IPS-20b (cell line): ENCODE measurements around the gene CCDC81.
"Not testable (repeated sequence)": the region's sequence is repeated elsewhere in the genome, so short reads cannot be mapped to it uniquely, and the experiment has no call there.

Source experiments
- H3K27ac ChIP-seq: one replicate; pipeline ENCODE4 v1.5.1; 2013; ENCODE audit warnings: low read length
- H3K27me3 ChIP-seq: 2 replicates; pipeline ENCODE4 v1.6.1; 2013; ENCODE audit warnings: mild to moderate bottlenecking, low read length, inconsistent platforms; ENCODE audit not compliant: insufficient read depth
- H3K36me3 ChIP-seq: 2 replicates; pipeline ENCODE4 v1.6.1; 2013; ENCODE audit warnings: low read depth, mild to moderate bottlenecking, inconsistent platforms, low read length, moderate library complexity; ENCODE audit not compliant: insufficient read depth
- H3K4me1 ChIP-seq: 2 replicates; pipeline ENCODE4 v1.6.1; 2013; ENCODE audit warnings: mild to moderate bottlenecking, control low read depth, inconsistent platforms, low read length, moderate library complexity; ENCODE audit not compliant: insufficient read depth
- H3K4me3 ChIP-seq: 2 replicates; pipeline ENCODE4 v1.5.1; 2013; ENCODE audit warnings: mild to moderate bottlenecking, low read length, inconsistent platforms
- H3K9ac ChIP-seq: 2 replicates; pipeline ENCODE4 v1.6.1; 2013; ENCODE audit warnings: low read depth, mild to moderate bottlenecking, inconsistent platforms, low read length, moderate library complexity
- H3K9me3 ChIP-seq: 2 replicates; pipeline ENCODE4 v1.6.1; 2013; ENCODE audit warnings: mild to moderate bottlenecking, low read depth, low read length, inconsistent platforms; ENCODE audit not compliant: insufficient read depth

Gene CCDC81

DNA sequence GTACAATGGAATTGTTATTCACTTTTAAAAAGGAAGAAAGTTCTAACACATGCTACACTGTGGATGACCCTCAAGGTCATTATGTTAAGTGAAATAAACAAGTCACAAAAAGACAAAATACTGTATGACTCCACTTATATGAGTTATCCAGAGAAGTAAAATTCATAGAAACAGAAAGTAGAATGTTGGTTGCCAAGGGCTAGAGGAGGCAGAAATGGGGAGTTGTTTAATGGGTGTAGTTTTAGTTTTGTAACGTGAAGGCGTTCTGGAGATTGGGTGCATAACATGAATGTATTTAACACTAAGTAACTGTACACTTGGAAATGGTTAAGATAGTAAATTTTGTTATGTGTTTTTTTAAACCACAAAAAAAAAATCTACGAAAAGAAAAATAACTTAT, 43.8 kb downstream of the CCDC81 start:
- H3K27me3 ChIP-seq = no peaks in the 10 kb centered on the region
- no peak overlapping the region for H3K27ac ChIP-seq
- H3K4me3 ChIP-seq = no peak overlapping the region
- H3K9me3 ChIP-seq = no peaks in the 10 kb centered on the region
- no peaks in the 10 kb centered on the region for H3K36me3 ChIP-seq
- no peak overlapping the region for H3K9ac ChIP-seq
- no peaks in the 10 kb centered on the region for H3K4me1 ChIP-seq

DNA sequence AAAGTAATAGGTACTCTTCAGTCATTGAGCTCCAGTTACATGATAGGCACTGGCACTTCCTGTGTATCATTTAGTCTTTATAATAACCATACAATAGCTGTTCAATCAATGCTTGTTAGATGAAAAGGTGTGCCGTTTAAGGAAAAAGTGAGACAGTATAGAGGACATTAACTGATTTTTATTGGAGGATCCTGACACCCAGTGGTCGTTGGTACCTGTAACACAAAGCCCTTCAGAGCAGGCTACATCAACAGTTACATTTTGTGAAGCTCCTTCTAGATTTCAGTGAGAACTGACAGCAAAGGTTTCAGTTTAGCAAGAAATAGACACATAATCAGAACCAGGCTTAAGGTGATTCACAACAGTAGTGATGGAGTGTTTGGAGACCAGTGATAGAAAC, 44.2 kb downstream of the CCDC81 start:
- Histone ChIP-seq H3K27ac (no peak overlapping the region), H3K9me3 (no peaks in the 10 kb centered on the region), H3K4me3 (no peak overlapping the region), H3K4me1 (no peaks in the 10 kb centered on the region), H3K9ac (no peak overlapping the region), H3K36me3 (no peaks in the 10 kb centered on the region), H3K27me3 (no peaks in the 10 kb centered on the region)

DNA sequence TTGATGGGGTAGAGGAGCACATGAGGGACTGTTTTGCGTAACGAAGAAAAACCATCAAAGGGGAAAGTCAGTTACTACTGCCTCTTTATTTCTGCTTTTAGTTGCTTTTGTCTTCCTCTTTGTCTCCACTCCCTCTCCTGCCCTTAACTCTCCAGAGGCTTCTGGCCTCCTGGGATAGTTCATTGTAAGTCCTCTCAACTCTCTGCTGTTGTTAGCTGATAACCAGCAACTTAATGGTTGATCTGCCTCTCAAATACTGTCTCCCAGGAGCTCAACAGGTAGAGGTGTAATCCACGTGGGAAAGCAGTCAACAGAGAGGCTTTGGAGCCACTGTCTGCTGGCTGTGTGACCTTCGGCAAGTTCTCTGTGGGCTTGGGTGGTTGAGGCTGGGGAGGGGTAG, 47.3 kb downstream of the CCDC81 start:
- H3K36me3 ChIP-seq = no peaks in the 10 kb centered on the region
- H3K9me3 ChIP-seq = no peaks in the 10 kb centered on the region
- no peaks in the 10 kb centered on the region for H3K27me3 ChIP-seq
- H3K9ac ChIP-seq = no peak overlapping the region
- H3K4me3 ChIP-seq = no peak overlapping the region
- no peaks in the 10 kb centered on the region for H3K4me1 ChIP-seq
- no peak overlapping the region for H3K27ac ChIP-seq

DNA sequence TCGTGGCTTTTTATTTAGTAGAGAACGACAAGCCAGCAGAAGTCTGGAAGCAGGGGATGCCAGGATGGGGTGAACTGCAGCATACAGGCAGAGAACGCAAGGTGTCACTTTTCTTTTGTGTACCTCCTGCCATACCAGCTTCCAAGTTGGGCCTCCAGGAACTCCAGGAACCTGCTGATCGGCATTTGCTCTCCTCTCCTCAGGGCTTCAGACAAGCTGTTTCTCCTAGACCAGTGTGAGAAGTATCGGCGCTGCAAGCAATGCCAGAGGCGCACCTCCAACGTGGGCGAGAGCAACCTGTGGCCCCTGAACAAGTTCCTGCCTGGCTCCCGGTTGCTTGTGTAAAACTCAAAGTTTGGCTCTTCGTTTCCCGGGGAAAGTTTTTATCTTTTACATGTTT, 47.7 kb downstream of the CCDC81 start:
- Histone ChIP-seq H3K27ac (no peak overlapping the region), H3K4me3 (no peak overlapping the region), H3K9ac (no peak overlapping the region)

DNA sequence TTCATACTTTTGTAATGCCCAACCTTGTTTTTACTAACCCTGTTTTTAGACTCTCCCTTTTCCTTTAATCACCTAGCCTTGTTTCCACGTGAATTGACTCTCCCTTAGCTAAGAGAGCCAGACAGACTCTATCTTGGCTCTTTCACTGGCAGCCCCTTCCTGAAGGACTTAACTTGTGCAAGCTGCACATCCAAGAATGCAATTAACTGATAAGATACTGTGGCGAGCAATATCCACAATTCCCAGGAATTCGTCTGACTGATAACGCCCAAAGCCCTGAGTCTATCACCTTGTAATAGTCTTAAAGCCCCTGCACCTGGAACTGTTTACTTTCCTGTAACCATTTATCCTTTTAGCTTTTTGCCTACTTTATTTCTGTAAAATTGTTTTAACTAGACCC, 48.8 kb downstream of the CCDC81 start:
- not testable (repeated sequence) for H3K9me3 ChIP-seq, H3K4me1 ChIP-seq, H3K27ac ChIP-seq, H3K27me3 ChIP-seq, H3K9ac ChIP-seq, H3K36me3 ChIP-seq, H3K4me3 ChIP-seq

More for the DNA sequence above, 47.7 kb downstream of the CCDC81 start:
- Histone ChIP-seq H3K36me3 (no peaks in the 10 kb centered on the region), H3K27me3 (no peaks in the 10 kb centered on the region), H3K4me1 (no peaks in the 10 kb centered on the region), H3K9me3 (no peaks in the 10 kb centered on the region)

DNA sequence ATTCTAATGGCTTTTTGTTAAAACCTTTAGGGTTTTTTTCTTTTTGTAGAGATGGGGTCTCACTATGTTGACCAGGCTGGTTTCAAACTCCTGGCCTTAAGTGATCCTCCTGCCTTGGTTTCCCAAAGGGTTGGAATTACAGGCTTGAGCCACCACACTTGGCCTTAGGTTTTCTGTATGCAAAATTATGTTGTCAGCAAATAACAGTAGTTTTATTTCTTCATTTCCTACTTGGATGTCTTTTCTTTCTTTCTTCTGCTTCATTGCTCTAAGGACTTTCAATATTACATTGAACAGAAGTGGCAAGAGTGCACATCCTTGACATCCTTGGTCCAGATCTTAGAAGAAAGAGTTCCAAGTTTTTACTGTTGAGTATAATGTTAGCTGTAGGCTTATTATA, 52.8 kb downstream of the CCDC81 start:
- Histone ChIP-seq H3K4me1 (no peaks in the 10 kb centered on the region), H3K9ac (no peak overlapping the region), H3K27ac (no peak overlapping the region), H3K36me3 (no peaks in the 10 kb centered on the region), H3K4me3 (no peak overlapping the region), H3K9me3 (no peaks in the 10 kb centered on the region), H3K27me3 (no peaks in the 10 kb centered on the region)

DNA sequence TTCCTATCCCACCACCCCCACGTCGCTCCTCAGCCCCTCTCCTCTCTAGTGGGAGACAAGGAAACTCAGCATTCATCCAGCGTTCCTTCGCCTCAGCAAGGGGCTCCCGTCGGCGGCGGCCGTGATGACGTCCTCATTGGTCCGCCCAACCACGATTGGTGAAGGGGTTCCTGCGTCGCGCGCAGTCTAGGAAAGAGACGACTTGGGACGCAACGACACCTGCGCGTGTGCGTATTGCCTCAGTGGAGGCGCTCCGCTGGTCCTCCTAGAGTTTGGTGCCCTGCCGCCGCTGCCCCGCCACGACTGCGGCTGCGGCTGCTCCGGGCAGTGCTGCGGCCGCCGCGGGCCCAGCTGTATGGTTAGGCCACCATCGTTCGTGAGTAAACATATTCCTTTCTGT, 56.6 kb downstream of the CCDC81 start:
- no peak overlapping the region for H3K9ac ChIP-seq
- H3K9me3 ChIP-seq = no peaks in the 10 kb centered on the region
- H3K27ac ChIP-seq = no peak overlapping the region
- H3K27me3 ChIP-seq = no peaks in the 10 kb centered on the region
- H3K4me1 ChIP-seq = no peaks in the 10 kb centered on the region
- H3K36me3 ChIP-seq = no peaks in the 10 kb centered on the region
- H3K4me3 ChIP-seq = no peak overlapping the region

DNA sequence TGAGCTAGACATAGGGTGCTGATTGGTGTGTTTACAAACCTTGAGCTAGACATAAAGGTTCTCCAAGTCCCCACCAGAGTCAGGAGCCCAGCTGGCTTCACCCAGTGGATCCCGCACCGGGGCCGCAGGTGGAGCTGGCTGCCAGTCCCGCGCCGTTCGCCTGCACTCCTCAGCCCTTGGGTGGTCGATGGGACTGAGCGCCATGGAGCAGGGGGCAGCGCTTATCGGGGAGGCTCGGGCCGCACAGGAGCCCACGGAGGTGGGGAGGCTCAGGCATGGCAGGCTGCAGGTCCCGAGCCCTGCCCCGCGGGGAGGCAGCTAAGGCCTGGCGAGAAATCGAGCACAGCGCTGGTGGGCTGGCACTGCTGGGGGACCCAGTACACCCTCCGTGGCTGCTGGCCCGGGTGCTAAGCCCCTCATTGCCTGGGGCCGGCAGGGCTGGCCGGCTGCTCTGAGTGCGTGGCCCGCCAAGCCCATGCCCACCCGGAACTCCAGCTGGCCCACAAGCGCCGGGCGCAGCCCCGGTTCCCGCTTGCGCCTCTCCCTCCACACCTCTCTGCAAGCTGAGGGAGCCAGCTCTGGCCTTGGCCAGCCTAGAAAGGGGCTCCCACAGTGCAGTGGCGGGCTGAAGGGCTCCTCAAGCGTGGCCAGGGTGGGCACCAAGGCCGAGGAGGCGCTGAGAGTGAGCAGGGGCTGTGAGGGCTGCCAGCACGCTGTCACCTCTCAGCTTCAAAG, 58.8 kb downstream of the CCDC81 start:
- not testable (repeated sequence) for H3K4me3 ChIP-seq, H3K9ac ChIP-seq, H3K9me3 ChIP-seq, H3K27me3 ChIP-seq, H3K27ac ChIP-seq, H3K4me1 ChIP-seq, H3K36me3 ChIP-seq

DNA sequence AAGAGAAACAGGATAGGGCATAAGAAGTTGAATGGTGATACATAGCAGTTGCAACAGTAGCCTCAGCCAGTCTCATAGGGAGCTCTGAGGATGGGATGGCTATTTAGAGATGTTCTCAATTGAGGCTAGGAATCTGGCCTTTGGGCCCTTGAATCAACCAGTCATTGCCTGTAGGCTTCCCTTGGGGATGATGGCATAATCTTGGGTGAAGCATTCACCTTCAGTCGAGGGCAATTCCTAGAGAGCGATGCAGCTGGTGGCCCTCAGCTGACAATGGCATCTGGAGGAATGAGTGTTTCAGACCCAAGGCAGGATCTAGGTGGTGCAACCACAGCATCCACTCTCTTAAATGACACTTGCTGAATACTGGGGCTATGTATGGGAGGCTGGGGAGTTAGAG, 61.0 kb downstream of the CCDC81 start:
- no peaks in the 10 kb centered on the region for H3K9me3 ChIP-seq
- no peaks in the 10 kb centered on the region for H3K27me3 ChIP-seq
- H3K27ac ChIP-seq = no peak overlapping the region
- H3K36me3 ChIP-seq = no peaks in the 10 kb centered on the region
- H3K4me3 ChIP-seq = no peak overlapping the region
- H3K4me1 ChIP-seq = no peaks in the 10 kb centered on the region
- H3K9ac ChIP-seq = no peak overlapping the region

DNA sequence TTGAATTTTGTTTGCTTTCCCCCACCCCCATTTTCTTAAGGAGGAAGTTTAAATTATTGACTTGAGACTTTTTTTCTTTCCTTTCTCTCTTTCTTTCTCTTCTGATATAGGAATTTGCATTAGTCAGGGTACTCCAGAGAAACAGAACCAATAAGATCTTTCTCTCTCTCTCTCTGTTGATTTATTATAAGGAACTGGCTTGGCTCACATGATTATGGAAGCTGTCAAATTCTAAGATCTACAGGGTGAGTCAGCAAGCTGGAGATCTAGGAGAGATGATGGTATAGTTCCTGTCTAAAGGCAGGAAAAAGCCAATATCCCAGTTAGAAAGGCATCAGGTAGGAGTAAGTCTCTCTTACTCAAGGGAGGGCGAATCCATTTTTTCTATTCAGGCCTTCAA, 64.0 kb downstream of the CCDC81 start:
- H3K9me3 ChIP-seq = no peaks in the 10 kb centered on the region
- no peak overlapping the region for H3K4me3 ChIP-seq
- no peaks in the 10 kb centered on the region for H3K4me1 ChIP-seq
- no peak overlapping the region for H3K9ac ChIP-seq
- H3K36me3 ChIP-seq = no peaks in the 10 kb centered on the region
- H3K27me3 ChIP-seq = no peaks in the 10 kb centered on the region
- no peak overlapping the region for H3K27ac ChIP-seq

DNA sequence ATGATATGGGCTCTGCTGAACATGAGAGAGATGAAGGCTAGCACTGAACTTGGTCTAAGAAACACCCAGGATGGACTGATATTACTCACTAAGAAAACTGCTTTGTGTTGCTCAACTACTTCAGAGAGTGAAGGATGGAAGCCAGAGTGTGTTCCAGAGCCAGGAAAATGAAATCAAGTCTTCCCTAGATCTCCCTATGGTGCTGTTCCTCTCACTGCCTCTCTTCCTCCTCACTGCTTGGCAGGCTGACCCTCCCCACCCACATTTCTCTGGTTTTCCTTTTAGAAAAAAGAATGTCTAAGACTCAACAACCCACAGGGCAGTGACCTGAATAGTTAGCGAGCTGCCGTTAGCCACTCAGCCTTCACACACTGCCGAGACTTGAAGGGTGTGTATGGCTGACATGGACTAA, 65.6 kb downstream of the CCDC81 start:
- Histone ChIP-seq H3K27ac (no peak overlapping the region), H3K4me1 (no peaks in the 10 kb centered on the region), H3K36me3 (no peaks in the 10 kb centered on the region), H3K9ac (no peak overlapping the region), H3K27me3 (no peaks in the 10 kb centered on the region), H3K4me3 (no peak overlapping the region), H3K9me3 (no peaks in the 10 kb centered on the region)

DNA sequence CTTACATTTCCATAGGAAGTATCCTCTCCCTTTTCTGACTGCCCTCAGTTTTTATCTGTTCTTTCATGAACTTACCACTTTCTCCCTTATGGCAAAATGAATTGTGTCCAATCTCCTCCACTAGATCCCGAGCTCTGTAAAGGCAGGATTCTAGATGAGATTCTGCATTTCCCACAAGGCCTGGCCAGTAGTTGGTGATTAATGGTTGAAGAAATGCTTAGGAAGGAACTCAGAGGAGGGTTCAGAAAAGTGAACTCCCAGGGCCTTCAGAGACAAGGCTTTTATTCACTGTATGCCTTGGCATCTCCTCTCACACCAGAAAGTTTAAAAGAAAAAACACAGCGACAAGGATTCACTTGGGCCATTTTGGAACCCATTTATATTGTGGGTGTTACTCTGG, 66.2 kb downstream of the CCDC81 start:
- Histone ChIP-seq H3K9ac (no peak overlapping the region), H3K4me3 (no peak overlapping the region), H3K36me3 (no peaks in the 10 kb centered on the region), H3K27me3 (no peaks in the 10 kb centered on the region), H3K9me3 (no peaks in the 10 kb centered on the region), H3K27ac (no peak overlapping the region), H3K4me1 (no peaks in the 10 kb centered on the region)
